RPMI8226 (cell line): Measurements from ENCODE around the gene ZG16B.

Experiments
- DNase-seq: peaks from one replicate; pipeline ENCODE4 v3.0.0-alpha.2; 2015

ZG16B gene

GRCh38 chr16:2848933-2849725 lies 19.0 kb downstream of the ZG16B start:
- DNase-seq = no peak

- DNase-seq = no peak
Observed at GRCh38 chr16:2852003-2852730, 22.1 kb downstream of the ZG16B start.

- no peak for DNase-seq
Observed at GRCh38 chr16:2852731-2853507, 22.8 kb downstream of the ZG16B start.

GRCh38 chr16:2853531-2854073 lies 23.5 kb downstream of the ZG16B start:
- no peak for DNase-seq

- DNase-seq = no peak
Observed at GRCh38 chr16:2854700-2855309, 24.7 kb downstream of the ZG16B start.

GRCh38 chr16:2855536-2855935 lies 25.4 kb downstream of the ZG16B start:
- DNase-seq = no peak

- peak; percentile 39 for DNase-seq
Observed at GRCh38 chr16:2856061-2856670, 26.1 kb downstream of the ZG16B start.

GRCh38 chr16:2856686-2857450 lies 26.8 kb downstream of the ZG16B start:
- no peak for DNase-seq

- peak; percentile 38 for DNase-seq
Observed at GRCh38 chr16:2857451-2858244, 27.5 kb downstream of the ZG16B start, which contains the start of gene PRSS22. PRSS22 (minus strand) TSS chr16:2858170; CDS start chr16:2858104, 66 bp downstream.

GRCh38 chr16:2858245-2859025 lies 28.3 kb downstream of the ZG16B start:
- DNase-seq = peak; percentile 76

GRCh38 chr16:2859686-2860265 lies 29.7 kb downstream of the ZG16B start:
- no peak for DNase-seq

GRCh38 chr16:2860826-2861567 lies 30.9 kb downstream of the ZG16B start:
- DNase-seq = peak; percentile 50

- no peak for DNase-seq
Observed at GRCh38 chr16:2865651-2866050, 35.5 kb downstream of the ZG16B start.

GRCh38 chr16:2866431-2866830 lies 36.3 kb downstream of the ZG16B start:
- no peak for DNase-seq

GRCh38 chr16:2867661-2867986 lies 37.5 kb downstream of the ZG16B start:
- no peak for DNase-seq

- peak; percentile 94 for DNase-seq
Observed at GRCh38 chr16:2867987-2868789, 38.1 kb downstream of the ZG16B start.

- DNase-seq = no peak
Observed at GRCh38 chr16:2871926-2872325, 41.8 kb downstream of the ZG16B start.
